K562 (cell line): ENCODE results near the gene NR3C2. TPM values are rescaled to one million over a fixed set of nuclear protein-coding genes. Genes with fewer than 3 reads are reported as not detected.

Experiments used
- ATAC-seq: fragments of 200-7000 bp; cut with Tn5 transposase; 3 replicates; pipeline ENCODE4 v1.9.1; 2020; ENCODE audit warnings: moderate library complexity
- BruUV-seq: library from RNA; stranded (reverse); fragments of 400-500 nt; replicated peaks from 2 replicates; lab custom pipeline; 2021; lab: Mats Ljungman, UMichigan
- CTCF ChIA-PET: fragments of 300-600 bp; formaldehyde crosslinking; extraction: SDS; loops from one replicate; lab custom pipeline; 2021; ENCODE audit warnings: low intra/inter-chr PET ratio; lab: Yijun Ruan, JAX
- POLR2A ChIA-PET: fragments of 300-600, 350-650 bp; sonication (Branson Sonifier 250); formaldehyde crosslinking; extraction: SDS; loops from one replicate; lab custom pipeline; 2021; ENCODE audit warnings: antibody characterized with exemption, inconsistent platforms; lab: Yijun Ruan, JAX
- DNase-seq, 4 experiments: peaks; one replicate each; pipeline versions ENCODE4 v3.0.0 to v3.0.0-alpha.2; 2011 to 2018; ENCODE audit warnings: low spot score in 3 of 4, mixed read lengths in 3 of 4; ENCODE audit errors: extremely low read depth in 1 of 4
- FAIRE-seq: peaks from 2 replicates; lab custom pipeline; 2011; peaks lifted over from hg19 to GRCh38; lab: Jason Lieb, UNC
- H2AFZ ChIP-seq: 2 replicates; pipeline ENCODE4 v1.6.0; 2011; ENCODE audit warnings: low read depth, low read length, control low read depth, inconsistent platforms
- H3K27ac ChIP-seq: fragments of 200-600 bp; 3 replicates; pipeline ENCODE4 v1.8.0; 2011; ENCODE audit warnings: low read depth, mild to moderate bottlenecking, control low read depth, inconsistent platforms, low read length, moderate library complexity, mixed read lengths; ENCODE audit errors: extremely low read depth
- H3K27me3 ChIP-seq, 2 experiments: fragments of 300-600 bp in 1 of 2; 2 replicates in 1 of 2; 3 replicates in 1 of 2; pipeline versions ENCODE4 v1.6.0 to v1.8.0; 2011; ENCODE audit warnings: inconsistent platforms in 2 of 2, low read length in 2 of 2, mild to moderate bottlenecking in 1 of 2, mixed read lengths in 1 of 2, moderate library complexity in 1 of 2; ENCODE audit not compliant: control insufficient read depth in 2 of 2, insufficient read depth in 2 of 2
- H3K36me3 ChIP-seq: fragments of 300-600 bp; 3 replicates; pipeline ENCODE4 v1.8.0; 2011; ENCODE audit warnings: mild to moderate bottlenecking, low read length, inconsistent platforms; ENCODE audit not compliant: control insufficient read depth, insufficient read depth
- H3K4me1 ChIP-seq, 2 experiments: fragments of 200-600 bp in 1 of 2; replicated peaks in 1 of 2; 2 replicates in 1 of 2; 3 replicates in 1 of 2; pipeline versions ENCODE4 v1.5.1 to v1.8.0; 2011; ENCODE audit warnings: inconsistent platforms in 2 of 2, low read length in 2 of 2, mild to moderate bottlenecking in 1 of 2, mixed read lengths in 1 of 2, moderate library complexity in 1 of 2; ENCODE audit not compliant: control insufficient read depth in 2 of 2, insufficient read depth in 2 of 2
- H3K4me2 ChIP-seq: 2 replicates; pipeline ENCODE4 v1.6.1; 2011; ENCODE audit warnings: low read length, control low read depth, inconsistent platforms, mixed read lengths; ENCODE audit not compliant: insufficient read depth
- H3K4me3 ChIP-seq: fragments of 200-600 bp; sonication (generic), shearing (Covaris generic); 2 replicates; pipeline ENCODE4 v1.5.1; 2016; ENCODE audit warnings: control low read depth, inconsistent platforms
- H3K79me2 ChIP-seq: fragments of 200-600 bp; 3 replicates; pipeline ENCODE4 v1.8.0; 2011; ENCODE audit warnings: low read length, inconsistent platforms; ENCODE audit not compliant: control insufficient read depth, insufficient read depth
- H3K9ac ChIP-seq, 2 experiments: 2 replicates each; pipeline versions ENCODE4 v1.6.0 to v1.6.1; 2011; ENCODE audit warnings: low read depth in 2 of 2, low read length in 2 of 2, control low read depth in 1 of 2, inconsistent platforms in 1 of 2, mild to moderate bottlenecking in 1 of 2, mixed read lengths in 1 of 2; ENCODE audit not compliant: insufficient read depth in 1 of 2
- H3K9me1 ChIP-seq: one replicate; pipeline ENCODE4 v1.6.0; 2011; ENCODE audit warnings: inconsistent platforms, mild to moderate bottlenecking, low read length, moderate library complexity; ENCODE audit not compliant: control insufficient read depth, insufficient read depth
- H3K9me3 ChIP-seq: replicated peaks from 2 replicates; pipeline ENCODE4 v1.5.1; 2011; ENCODE audit warnings: low read depth, low read length, inconsistent platforms; ENCODE audit not compliant: control insufficient read depth, insufficient read depth
- H4K20me1 ChIP-seq: replicated peaks from 2 replicates; pipeline ENCODE4 v1.6.1; 2011; ENCODE audit warnings: low read length, inconsistent platforms, mixed read lengths; ENCODE audit not compliant: control insufficient read depth, insufficient read depth
- BCOR ChIP-seq: fragments of 450-650 bp; IDR thresholded peaks from 2 replicates; pipeline ENCODE4 v1.6.1; 2016
- CBX3 ChIP-seq, 2 experiments: IDR thresholded peaks; 1 replicate in 1 of 2; 2 replicates in 1 of 2; pipeline ENCODE4 v1.6.1; 2012; ENCODE audit warnings: inconsistent platforms in 2 of 2, low read length in 2 of 2, borderline replicate concordance in 1 of 2, control low read depth in 1 of 2
- EP400 ChIP-seq: fragments of 450-650 bp; IDR thresholded peaks from 2 replicates; pipeline ENCODE4 v1.6.1; 2017; ENCODE audit warnings: antibody characterized with exemption, mild to moderate bottlenecking, moderate library complexity
- ETV6 ChIP-seq, 3 experiments: fragments of 150-350 bp in 1 of 3; sonication (generic) in 1 of 3; formaldehyde crosslinking in 1 of 3; IDR thresholded peaks; 2 replicates each; pipeline versions ENCODE4 v1.6.1 to v1.8.0; 2014 to 2022; ENCODE audit warnings: borderline replicate concordance in 2 of 3, low read depth in 2 of 3, antibody characterized with exemption in 1 of 3, low read length in 1 of 3, mild to moderate bottlenecking in 1 of 3, missing genetic modification reagents in 1 of 3
- TEAD2 ChIP-seq: fragments of 450-650 bp; IDR thresholded peaks from 2 replicates; pipeline ENCODE4 v1.6.1; 2016; ENCODE audit warnings: missing genetic modification characterization, control low read depth, missing compliant biosample characterization
- ZNF324 ChIP-seq: fragments of 250-450 bp; sonication (Bioruptor Pico); IDR thresholded peaks from 2 replicates; pipeline ENCODE4 v1.4.0; 2020; ENCODE audit warnings: mild to moderate bottlenecking
- ZNF644 ChIP-seq: fragments of 200-800 bp; sonication (Bioruptor generic); IDR thresholded peaks from 2 replicates; pipeline ENCODE4 v1.6.1; 2016; ENCODE audit warnings: low read depth, missing genetic modification characterization, missing compliant biosample characterization
- WGBS: fragments of 100-300 bp; shearing (Covaris generic); methylation state at CpG from one replicate; pipeline ENCODE4 v1.1.6; 2016; ENCODE audit warnings: low coverage, mixed read lengths; ENCODE audit not compliant: insufficient coverage; ENCODE audit errors: missing lambda C conversion rate; 5-methylcytosine and 5-hydroxymethylcytosine counted together
- in situ Hi-C: fragments of 300-500 bp; cut with MboI; formaldehyde crosslinking; loops from 4 replicates; pipeline ENCODE4 v1.15.0; 2018; ENCODE audit warnings: inconsistent platforms, mixed read lengths
- intact Hi-C: fragments of 100-400 bp; cut with micrococcal nuclease; formaldehyde crosslinking; loops from 2 replicates; pipeline ENCODE4 v1.14.2; 2022
- polyA plus RNA-seq, 8 experiments: library from polyadenylated mRNA; depleted of rRNA in 4 of 8; stranded (reverse) in 5 of 8; unstranded in 3 of 8; fragments of >200 nt; fragmentation: Nextera tagmentation in 2 of 8; fragmentation: Illumina TruSeq in 1 of 8; extraction: Ambion mirVana in 2 of 8; extraction: Trizol in 1 of 8; gene quantifications; 2 replicates each; pipeline versions ENCODE4 v1.2.1 to v1.2.3, GENCODE V29; 2011 to 2014; ENCODE audit warnings: inconsistent platforms in 1 of 8, missing spikeins in 1 of 8
- total RNA-seq, 7 experiments: library from RNA; depleted of rRNA in 6 of 7; stranded (reverse); fragments of >200 nt in 6 of 7; fragmentation: Illumina TruSeq in 2 of 7; extraction: Trizol in 2 of 7; gene quantifications; 2 replicates each; pipeline versions ENCODE4 v1.2.1 to v1.2.3, GENCODE V29; 2011 to 2021; ENCODE audit warnings: low replicate concordance in 1 of 7
- TF ChIP-seq, protein P1 (sequence below): fragments of 450-650 bp; IDR thresholded peaks from 2 replicates; pipeline ENCODE4 v1.6.1; 2016; ENCODE audit warnings: low read depth

NR3C2 gene
- total and polyA plus RNA-seq, 9 of the 15 experiments (the other 6 are each of a cell fraction or from before 2014, with no cell fraction given): 0.01 to 0.28 (median 0.16) TPM; not detected in 2

- no peak for ATAC-seq
- H3K36me3 ChIP-seq: no peaks in the 10 kb centered on the region
- no peak for DNase-seq
- POLR2A ChIA-PET: no interaction called here
- in situ Hi-C loops: no loop called here
- H3K9ac ChIP-seq: no peak overlapping the region
- CTCF ChIA-PET: no interaction called here
- no peaks in the 10 kb centered on the region for H3K9me1 ChIP-seq
- H3K4me1 ChIP-seq: no peaks in the 10 kb centered on the region
- no peak overlapping the region for H2AFZ ChIP-seq
- H3K9me3 ChIP-seq: no peaks in the 10 kb centered on the region; the same call in 1 of the 2 replicates
- H3K79me2 ChIP-seq: no peaks in the 10 kb centered on the region
- no peak overlapping the region for H3K4me3 ChIP-seq
- BruUV-seq: no TSS peak
- 0% methylated on average over 1 of the region's 1 CpG for WGBS
- no peak overlapping the region for H3K27ac ChIP-seq
- no peak for FAIRE-seq
- H4K20me1 ChIP-seq: no peaks in the 10 kb centered on the region
- no peak for TF ChIP-seq CBX3 (IDR thresholded peaks at IDR 0.05; ENCODE audit: borderline replicate concordance in 1 of 2, low read length in 2 of 2)
- TF ChIP-seq ZNF324: no peak
- TF ChIP-seq BCOR: no peak
- no peak for TF ChIP-seq ETV6 (IDR thresholded peaks at IDR 0.05; ENCODE audit: borderline replicate concordance in 1 of 2, low read depth in 2 of 2, low read length in 1 of 2)
- no peak for TF ChIP-seq ETV6 (CRISPR knock-in tag; IDR thresholded peaks at IDR 0.05; ENCODE audit: borderline replicate concordance)
- TF ChIP-seq TEAD2 (tag): no peak
- no peak for TF ChIP-seq EP400
- TF ChIP-seq, protein P1, sequence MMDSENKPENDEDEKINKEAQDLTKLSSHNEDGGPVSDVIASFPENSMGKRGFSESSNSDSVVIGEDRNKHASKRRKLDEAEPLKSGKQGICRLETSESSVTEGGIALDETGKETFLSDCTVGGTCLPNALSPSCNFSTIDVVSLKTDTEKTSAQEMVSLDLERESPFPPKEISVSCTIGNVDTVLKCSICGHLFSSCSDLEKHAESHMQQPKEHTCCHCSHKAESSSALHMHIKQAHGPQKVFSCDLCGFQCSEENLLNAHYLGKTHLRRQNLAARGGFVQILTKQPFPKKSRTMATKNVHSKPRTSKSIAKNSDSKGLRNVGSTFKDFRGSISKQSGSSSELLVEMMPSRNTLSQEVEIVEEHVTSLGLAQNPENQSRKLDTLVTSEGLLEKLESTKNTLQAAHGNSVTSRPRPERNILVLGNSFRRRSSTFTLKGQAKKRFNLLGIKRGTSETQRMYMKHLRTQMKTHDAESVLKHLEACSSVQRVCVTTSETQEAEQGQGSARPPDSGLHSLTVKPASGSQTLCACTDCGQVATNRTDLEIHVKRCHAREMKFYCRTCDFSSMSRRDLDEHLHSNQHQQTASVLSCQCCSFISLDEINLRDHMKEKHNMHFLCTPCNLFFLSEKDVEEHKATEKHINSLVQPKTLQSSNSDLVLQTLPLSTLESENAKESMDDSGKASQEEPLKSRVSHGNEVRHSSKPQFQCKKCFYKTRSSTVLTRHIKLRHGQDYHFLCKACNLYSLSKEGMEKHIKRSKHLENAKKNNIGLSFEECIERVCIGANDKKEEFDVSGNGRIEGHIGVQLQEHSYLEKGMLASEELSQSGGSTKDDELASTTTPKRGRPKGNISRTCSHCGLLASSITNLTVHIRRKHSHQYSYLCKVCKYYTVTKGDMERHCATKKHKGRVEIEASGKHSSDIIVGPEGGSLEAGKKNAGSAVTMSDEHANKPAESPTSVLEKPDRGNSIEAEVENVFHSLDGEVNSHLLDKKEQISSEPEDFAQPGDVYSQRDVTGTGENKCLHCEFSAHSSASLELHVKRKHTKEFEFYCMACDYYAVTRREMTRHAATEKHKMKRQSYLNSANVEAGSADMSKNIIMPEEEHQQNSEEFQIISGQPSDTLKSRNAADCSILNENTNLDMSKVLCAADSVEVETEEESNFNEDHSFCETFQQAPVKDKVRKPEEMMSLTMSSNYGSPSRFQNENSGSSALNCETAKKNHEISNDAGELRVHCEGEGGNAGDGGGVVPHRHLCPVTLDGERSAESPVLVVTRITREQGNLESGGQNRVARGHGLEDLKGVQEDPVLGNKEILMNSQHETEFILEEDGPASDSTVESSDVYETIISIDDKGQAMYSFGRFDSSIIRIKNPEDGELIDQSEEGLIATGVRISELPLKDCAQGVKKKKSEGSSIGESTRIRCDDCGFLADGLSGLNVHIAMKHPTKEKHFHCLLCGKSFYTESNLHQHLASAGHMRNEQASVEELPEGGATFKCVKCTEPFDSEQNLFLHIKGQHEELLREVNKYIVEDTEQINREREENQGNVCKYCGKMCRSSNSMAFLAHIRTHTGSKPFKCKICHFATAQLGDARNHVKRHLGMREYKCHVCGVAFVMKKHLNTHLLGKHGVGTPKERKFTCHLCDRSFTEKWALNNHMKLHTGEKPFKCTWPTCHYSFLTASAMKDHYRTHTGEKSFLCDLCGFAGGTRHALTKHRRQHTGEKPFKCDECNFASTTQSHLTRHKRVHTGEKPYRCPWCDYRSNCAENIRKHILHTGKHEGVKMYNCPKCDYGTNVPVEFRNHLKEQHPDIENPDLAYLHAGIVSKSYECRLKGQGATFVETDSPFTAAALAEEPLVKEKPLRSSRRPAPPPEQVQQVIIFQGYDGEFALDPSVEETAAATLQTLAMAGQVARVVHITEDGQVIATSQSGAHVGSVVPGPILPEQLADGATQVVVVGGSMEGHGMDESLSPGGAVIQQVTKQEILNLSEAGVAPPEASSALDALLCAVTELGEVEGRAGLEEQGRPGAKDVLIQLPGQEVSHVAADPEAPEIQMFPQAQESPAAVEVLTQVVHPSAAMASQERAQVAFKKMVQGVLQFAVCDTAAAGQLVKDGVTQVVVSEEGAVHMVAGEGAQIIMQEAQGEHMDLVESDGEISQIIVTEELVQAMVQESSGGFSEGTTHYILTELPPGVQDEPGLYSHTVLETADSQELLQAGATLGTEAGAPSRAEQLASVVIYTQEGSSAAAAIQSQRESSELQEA: no peak
- no peak for TF ChIP-seq ZNF644 (tag)
- H3K4me2 ChIP-seq: no peak overlapping the region
- intact Hi-C loops: no loop called here
- no peaks in the 10 kb centered on the region for H3K27me3 ChIP-seq
Measured at GRCh38 chr4:148292686-148293085, 149.5 kb downstream of the NR3C2 start.
